ENCODE data around the gene PARM1.

The PARM1 gene

DNA sequence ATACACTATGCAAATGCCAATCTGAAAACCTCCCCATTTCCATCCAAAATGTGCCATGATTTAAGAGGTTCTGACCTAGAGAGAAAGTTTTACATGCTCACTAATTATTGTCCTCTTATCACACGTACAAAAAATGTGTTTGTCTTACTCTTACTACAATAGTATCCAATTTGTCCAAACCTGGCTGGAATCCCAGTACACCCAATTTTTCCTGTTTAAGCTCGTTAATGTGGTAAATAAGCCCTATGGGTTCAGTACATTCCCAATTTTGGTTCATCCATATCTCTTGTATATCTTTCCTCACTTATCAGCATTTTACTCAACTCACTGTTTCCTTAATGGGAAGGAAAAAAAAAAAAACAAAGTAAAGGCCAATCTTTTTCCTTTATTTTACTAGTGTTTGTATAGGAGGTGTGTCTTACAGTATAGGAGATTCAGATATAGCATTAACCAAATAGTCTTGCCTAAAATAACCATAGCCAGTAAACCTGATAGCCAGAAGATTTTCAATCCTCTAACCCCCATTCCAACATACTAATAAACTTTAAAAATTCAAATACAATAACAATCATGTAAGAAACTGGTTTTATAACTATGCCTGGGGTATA is 109.8 kb downstream of the PARM1 start:
- Histone ChIP-seq H2AFZ (ENCODE audit: low read length) (no peak overlapping the region), H3K9ac (ENCODE audit: low read length) (no peak overlapping the region), H4K20me1 (ENCODE audit: insufficient read depth, low read length) (no peaks in the 10 kb centered on the region), H3K4me2 (ENCODE audit: low read depth, low read length) (no peak overlapping the region), H3K36me3 (replicated peaks; ENCODE audit: insufficient read depth, low read length) (no peaks in the 10 kb centered on the region; the same call in 1 of the 2 replicates), H3K9me3 (replicated peaks; ENCODE audit: insufficient read depth, low read length) (no peaks in the 10 kb centered on the region), H3F3A (ENCODE audit: insufficient read depth, low read length) (no peaks in the 10 kb centered on the region), H3K27ac (ENCODE audit: low read length) (no peak overlapping the region), H3K79me2 (ENCODE audit: low read length) (no peaks in the 10 kb centered on the region), H3K27me3 (replicated peaks; ENCODE audit: insufficient read depth, low read length) (no peaks in the 10 kb centered on the region), H3K4me3 (ENCODE audit: low read length) (no peak overlapping the region), H3K9me2 (replicated peaks; ENCODE audit: insufficient read depth, low read length) (no peaks in the 10 kb centered on the region), H3K4me1 (ENCODE audit: low read length) (no peaks in the 10 kb centered on the region)
- no peak for DNase-seq
- TF ChIP-seq, protein P1, sequence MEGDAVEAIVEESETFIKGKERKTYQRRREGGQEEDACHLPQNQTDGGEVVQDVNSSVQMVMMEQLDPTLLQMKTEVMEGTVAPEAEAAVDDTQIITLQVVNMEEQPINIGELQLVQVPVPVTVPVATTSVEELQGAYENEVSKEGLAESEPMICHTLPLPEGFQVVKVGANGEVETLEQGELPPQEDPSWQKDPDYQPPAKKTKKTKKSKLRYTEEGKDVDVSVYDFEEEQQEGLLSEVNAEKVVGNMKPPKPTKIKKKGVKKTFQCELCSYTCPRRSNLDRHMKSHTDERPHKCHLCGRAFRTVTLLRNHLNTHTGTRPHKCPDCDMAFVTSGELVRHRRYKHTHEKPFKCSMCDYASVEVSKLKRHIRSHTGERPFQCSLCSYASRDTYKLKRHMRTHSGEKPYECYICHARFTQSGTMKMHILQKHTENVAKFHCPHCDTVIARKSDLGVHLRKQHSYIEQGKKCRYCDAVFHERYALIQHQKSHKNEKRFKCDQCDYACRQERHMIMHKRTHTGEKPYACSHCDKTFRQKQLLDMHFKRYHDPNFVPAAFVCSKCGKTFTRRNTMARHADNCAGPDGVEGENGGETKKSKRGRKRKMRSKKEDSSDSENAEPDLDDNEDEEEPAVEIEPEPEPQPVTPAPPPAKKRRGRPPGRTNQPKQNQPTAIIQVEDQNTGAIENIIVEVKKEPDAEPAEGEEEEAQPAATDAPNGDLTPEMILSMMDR (IDR thresholded peaks at IDR 0.05; ENCODE audit: low read length): no peak

DNA sequence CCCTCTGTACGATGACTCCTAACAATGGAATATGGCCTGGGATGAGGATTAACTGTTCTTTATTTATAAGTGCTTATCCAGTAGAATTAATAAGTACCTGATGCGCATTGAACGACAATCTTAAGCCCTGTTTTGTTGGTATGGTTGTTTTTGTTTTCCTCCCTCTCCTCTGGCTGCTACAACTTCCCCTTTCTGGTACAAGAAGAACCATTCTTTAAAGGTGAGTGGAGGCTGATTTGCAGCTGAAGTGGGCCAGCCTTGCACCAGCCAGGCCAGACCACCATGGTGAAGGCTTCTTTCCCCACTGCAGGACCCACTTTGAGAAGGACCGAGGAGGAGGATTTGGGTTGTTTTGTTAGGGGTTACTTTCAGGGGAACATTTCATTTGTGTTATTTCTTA is 113.3 kb downstream of the PARM1 start:
- H3K9ac ChIP-seq (ENCODE audit: low read length): no peak overlapping the region
- no peaks in the 10 kb centered on the region for H3K4me1 ChIP-seq (ENCODE audit: low read length)
- no peaks in the 10 kb centered on the region for H3K9me2 ChIP-seq (replicated peaks; ENCODE audit: insufficient read depth, low read length)
- TF ChIP-seq, protein P1 (IDR thresholded peaks at IDR 0.05; ENCODE audit: low read length): no peak
- TF ChIP-seq EZH2 (optimal IDR thresholded peaks at IDR 0.05; ENCODE audit: low read depth, low read length): no peak
- H3K9me3 ChIP-seq (replicated peaks; ENCODE audit: insufficient read depth, low read length): no peaks in the 10 kb centered on the region
- no peaks in the 10 kb centered on the region for H3K27me3 ChIP-seq (replicated peaks; ENCODE audit: insufficient read depth, low read length)
- no peaks in the 10 kb centered on the region for H3K36me3 ChIP-seq (replicated peaks; ENCODE audit: insufficient read depth, low read length)
- no peak overlapping the region for H3K4me3 ChIP-seq (ENCODE audit: low read length)
- no peak overlapping the region for H3K27ac ChIP-seq (ENCODE audit: low read length)
- no peaks in the 10 kb centered on the region for H4K20me1 ChIP-seq (ENCODE audit: insufficient read depth, low read length)
- no peak overlapping the region for H3K4me2 ChIP-seq (ENCODE audit: low read depth, low read length)
- no peaks in the 10 kb centered on the region for H3F3A ChIP-seq (ENCODE audit: insufficient read depth, low read length)
- no peaks in the 10 kb centered on the region for H3K79me2 ChIP-seq (ENCODE audit: low read length)
- DNase-seq: no peak
- H2AFZ ChIP-seq (ENCODE audit: low read length): no peak overlapping the region

DNA sequence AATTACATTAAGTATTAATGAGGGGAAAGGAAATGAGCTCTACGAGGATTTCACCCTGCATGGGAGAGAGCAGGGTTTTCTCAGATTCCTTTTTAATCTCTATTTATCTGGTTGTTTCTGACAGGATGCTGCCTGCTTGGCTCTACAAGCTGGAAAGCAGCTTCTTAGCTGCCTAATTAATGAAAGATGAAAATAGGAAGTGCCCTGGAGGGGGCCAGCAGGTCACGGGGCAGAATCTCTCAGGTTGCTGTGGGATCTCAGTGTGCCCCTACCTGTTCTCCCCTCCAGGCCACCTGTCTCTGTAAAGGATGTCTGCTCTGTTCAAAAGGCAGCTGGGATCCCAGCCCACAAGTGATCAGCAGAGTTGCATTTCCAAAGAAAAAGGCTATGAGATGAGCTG is 113.7 kb downstream of the PARM1 start:
- no peaks in the 10 kb centered on the region for H3K36me3 ChIP-seq (replicated peaks; ENCODE audit: insufficient read depth, low read length)
- H4K20me1 ChIP-seq (ENCODE audit: insufficient read depth, low read length): no peaks in the 10 kb centered on the region
- H2AFZ ChIP-seq (ENCODE audit: low read length): no peak overlapping the region
- no peaks in the 10 kb centered on the region for H3K4me1 ChIP-seq (ENCODE audit: low read length)
- no peak overlapping the region for H3K4me2 ChIP-seq (ENCODE audit: low read depth, low read length)
- H3K4me3 ChIP-seq (ENCODE audit: low read length): no peak overlapping the region
- H3K9me3 ChIP-seq (replicated peaks; ENCODE audit: insufficient read depth, low read length): no peaks in the 10 kb centered on the region
- no peak overlapping the region for H3K9ac ChIP-seq (ENCODE audit: low read length)
- H3F3A ChIP-seq (ENCODE audit: insufficient read depth, low read length): no peaks in the 10 kb centered on the region
- no peaks in the 10 kb centered on the region for H3K9me2 ChIP-seq (replicated peaks; ENCODE audit: insufficient read depth, low read length)
- H3K27me3 ChIP-seq (replicated peaks; ENCODE audit: insufficient read depth, low read length): no peaks in the 10 kb centered on the region
- no peak overlapping the region for H3K27ac ChIP-seq (ENCODE audit: low read length)
- TF ChIP-seq EZH2 (optimal IDR thresholded peaks at IDR 0.05; ENCODE audit: low read depth, low read length) (no peak), EZH2phosphoT487 (IDR thresholded peaks at IDR 0.05; ENCODE audit: low read length) (no peak)
- TF ChIP-seq, protein P1 (IDR thresholded peaks at IDR 0.05; ENCODE audit: low read length): no peak
- no peak for DNase-seq
- H3K79me2 ChIP-seq (ENCODE audit: low read length): no peaks in the 10 kb centered on the region

Measured in MM.1S (cell line).